Parathyroid adenoma (tissue), 2 donors: Measurements from ENCODE around the gene ADGRG3.

Experiments used
- H2AFZ ChIP-seq: fragments of 300-600 bp; sonication (generic); one replicate; pipeline ENCODE4 v1.7.0; 2017; ENCODE audit warnings: antibody characterized with exemption, mild to moderate bottlenecking
- H3K27ac ChIP-seq: fragments of 300-600 bp; sonication (generic); one replicate; pipeline ENCODE4 v1.7.0; 2017
- H3K27me3 ChIP-seq: fragments of 300-600 bp; sonication (generic); one replicate; pipeline ENCODE4 v1.7.0; 2017; ENCODE audit warnings: low read length; ENCODE audit not compliant: control insufficient read depth, insufficient read depth
- H3K36me3 ChIP-seq: fragments of 300-600 bp; sonication (generic); one replicate; pipeline ENCODE4 v1.7.0; 2017; ENCODE audit warnings: low read length; ENCODE audit not compliant: control insufficient read depth, insufficient read depth
- H3K4me1 ChIP-seq: fragments of 300-600 bp; sonication (generic); one replicate; pipeline ENCODE4 v1.7.0; 2017; ENCODE audit warnings: control low read depth
- H3K4me2 ChIP-seq: fragments of 300-600 bp; sonication (generic); one replicate; pipeline ENCODE4 v1.7.0; 2017; ENCODE audit warnings: low read length
- H3K4me3 ChIP-seq: fragments of 300-600 bp; sonication (generic); one replicate; pipeline ENCODE4 v1.7.0; 2017; ENCODE audit warnings: low read depth, low read length
- H3K79me2 ChIP-seq: fragments of 300-600 bp; sonication (generic); one replicate; pipeline ENCODE4 v1.7.0; 2017; ENCODE audit warnings: control low read depth
- H3K9ac ChIP-seq: fragments of 300-600 bp; sonication (generic); one replicate; pipeline ENCODE4 v1.7.0; 2017; ENCODE audit warnings: mild to moderate bottlenecking
- H3K9me3 ChIP-seq: fragments of 300-600 bp; sonication (generic); one replicate; pipeline ENCODE4 v1.7.0; 2017; ENCODE audit warnings: low read length; ENCODE audit not compliant: control insufficient read depth
- TF ChIP-seq, protein P1 (sequence below): fragments of 300-600 bp; sonication (generic); IDR thresholded peaks from one replicate; pipeline ENCODE4 v1.7.0; 2017; ENCODE audit warnings: antibody characterized with exemption, mild to moderate bottlenecking
- donor health status: primary hyperparathyroidism.

ADGRG3 gene

DNA sequence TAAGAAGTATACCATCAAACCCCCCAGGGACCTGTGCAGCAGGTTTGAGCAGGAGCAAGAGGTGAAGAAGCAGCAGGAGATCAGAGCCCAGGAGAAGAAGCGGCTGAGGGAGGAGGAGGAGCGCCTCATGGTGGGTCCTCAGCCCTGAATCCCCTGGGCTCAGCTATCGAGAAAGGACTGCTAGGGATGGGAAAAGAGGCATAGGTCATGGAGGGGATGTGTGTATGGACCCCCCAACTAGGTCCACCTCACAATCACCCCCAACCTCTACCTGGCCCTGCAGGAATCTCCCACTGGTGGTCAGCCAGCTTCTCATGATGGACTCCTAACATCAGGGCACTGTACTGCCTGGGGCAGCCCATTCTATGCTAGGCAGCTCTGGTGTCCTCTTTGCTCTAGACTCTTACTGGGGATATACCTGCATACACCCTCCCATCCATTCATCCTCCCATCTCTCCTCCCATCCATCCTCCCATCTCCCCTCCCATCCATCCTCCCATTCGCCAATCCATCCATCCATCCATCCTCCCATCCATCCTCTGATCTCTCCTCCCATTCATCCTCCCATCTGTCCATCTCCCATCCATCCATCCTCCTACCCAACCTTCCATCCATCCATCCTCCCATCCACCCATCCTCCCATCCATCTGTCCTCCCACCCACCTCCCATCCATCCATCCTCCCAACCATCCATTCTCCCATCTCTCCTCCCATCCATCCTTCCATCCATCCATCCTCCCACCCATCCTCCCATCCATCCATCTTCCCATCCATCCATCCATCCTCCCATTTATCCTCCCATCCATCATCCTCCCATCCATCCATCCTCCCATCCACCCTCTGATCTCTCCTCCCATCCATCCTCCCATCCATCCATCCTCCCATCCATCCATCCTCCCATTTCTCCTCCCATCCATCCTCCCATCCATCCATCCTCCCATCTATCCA lies 37.1 kb downstream of the ADGRG3 start:
- H3K4me2 ChIP-seq = no peak overlapping the region
- TF ChIP-seq, protein P1, sequence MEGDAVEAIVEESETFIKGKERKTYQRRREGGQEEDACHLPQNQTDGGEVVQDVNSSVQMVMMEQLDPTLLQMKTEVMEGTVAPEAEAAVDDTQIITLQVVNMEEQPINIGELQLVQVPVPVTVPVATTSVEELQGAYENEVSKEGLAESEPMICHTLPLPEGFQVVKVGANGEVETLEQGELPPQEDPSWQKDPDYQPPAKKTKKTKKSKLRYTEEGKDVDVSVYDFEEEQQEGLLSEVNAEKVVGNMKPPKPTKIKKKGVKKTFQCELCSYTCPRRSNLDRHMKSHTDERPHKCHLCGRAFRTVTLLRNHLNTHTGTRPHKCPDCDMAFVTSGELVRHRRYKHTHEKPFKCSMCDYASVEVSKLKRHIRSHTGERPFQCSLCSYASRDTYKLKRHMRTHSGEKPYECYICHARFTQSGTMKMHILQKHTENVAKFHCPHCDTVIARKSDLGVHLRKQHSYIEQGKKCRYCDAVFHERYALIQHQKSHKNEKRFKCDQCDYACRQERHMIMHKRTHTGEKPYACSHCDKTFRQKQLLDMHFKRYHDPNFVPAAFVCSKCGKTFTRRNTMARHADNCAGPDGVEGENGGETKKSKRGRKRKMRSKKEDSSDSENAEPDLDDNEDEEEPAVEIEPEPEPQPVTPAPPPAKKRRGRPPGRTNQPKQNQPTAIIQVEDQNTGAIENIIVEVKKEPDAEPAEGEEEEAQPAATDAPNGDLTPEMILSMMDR = no peak
- no peaks in the 10 kb centered on the region for H3K79me2 ChIP-seq
- H3K4me1 ChIP-seq = peaks cover 6% of the 10 kb centered on the region
- no peak overlapping the region for H2AFZ ChIP-seq
- no peak overlapping the region for H3K27ac ChIP-seq
- no peaks in the 10 kb centered on the region for H3K27me3 ChIP-seq
- no peaks in the 10 kb centered on the region for H3K36me3 ChIP-seq
- no peaks in the 10 kb centered on the region for H3K9me3 ChIP-seq
- H3K4me3 ChIP-seq = no peak overlapping the region
- H3K9ac ChIP-seq = no peak overlapping the region

DNA sequence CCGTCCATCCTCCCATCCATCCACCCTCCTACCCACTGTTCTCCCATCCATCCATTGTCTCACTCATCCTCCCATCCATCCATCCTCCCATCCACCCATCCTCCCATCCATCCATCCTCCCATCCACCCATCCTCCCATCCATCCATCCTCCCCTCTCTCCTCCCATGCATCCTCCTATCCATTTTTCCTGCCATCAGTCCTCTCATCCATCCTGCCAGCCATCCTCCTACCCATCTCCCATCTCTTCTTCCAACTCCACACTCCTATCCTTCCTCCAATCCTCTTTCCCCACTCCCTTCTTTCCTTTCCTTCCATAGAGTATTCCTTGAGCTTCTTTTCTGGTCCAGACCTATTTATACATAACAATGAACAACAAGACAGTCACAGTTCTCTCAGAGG lies 38.6 kb downstream of the ADGRG3 start:
- no peaks in the 10 kb centered on the region for H3K27me3 ChIP-seq
- no peak overlapping the region for H2AFZ ChIP-seq
- no peaks in the 10 kb centered on the region for H3K36me3 ChIP-seq
- no peak overlapping the region for H3K4me2 ChIP-seq
- H3K79me2 ChIP-seq = no peaks in the 10 kb centered on the region
- H3K9me3 ChIP-seq = no peaks in the 10 kb centered on the region
- no peak overlapping the region for H3K27ac ChIP-seq
- H3K4me1 ChIP-seq = no peaks in the 10 kb centered on the region
- H3K4me3 ChIP-seq = no peak overlapping the region
- no peak overlapping the region for H3K9ac ChIP-seq
- TF ChIP-seq, protein P1 = no peak

DNA sequence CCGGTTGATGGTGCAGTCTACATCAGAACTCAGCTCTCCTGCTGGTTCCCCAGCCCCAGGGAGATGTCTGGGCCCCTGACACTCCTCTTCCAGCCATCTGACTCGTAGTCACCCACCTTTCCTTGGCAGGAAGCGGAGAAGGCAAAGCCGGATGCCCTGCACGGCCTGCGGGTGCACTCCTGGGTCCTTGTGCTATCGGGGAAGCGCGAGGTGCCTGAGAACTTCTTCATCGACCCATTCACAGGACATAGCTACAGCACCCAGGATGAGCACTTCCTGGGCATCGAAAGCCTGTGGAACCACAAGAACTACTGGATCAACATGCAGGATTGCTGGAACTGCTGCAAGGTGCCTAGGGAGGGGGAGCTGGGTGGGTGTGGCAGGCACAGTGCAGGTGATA lies 39.2 kb downstream of the ADGRG3 start:
- Histone ChIP-seq H3K4me1 (no peaks in the 10 kb centered on the region), H2AFZ (no peak overlapping the region), H3K4me3 (no peak overlapping the region), H3K4me2 (no peak overlapping the region), H3K27ac (no peak overlapping the region), H3K79me2 (no peaks in the 10 kb centered on the region), H3K27me3 (no peaks in the 10 kb centered on the region), H3K9me3 (no peaks in the 10 kb centered on the region), H3K9ac (no peak overlapping the region), H3K36me3 (no peaks in the 10 kb centered on the region)
- TF ChIP-seq, protein P1 = no peak

DNA sequence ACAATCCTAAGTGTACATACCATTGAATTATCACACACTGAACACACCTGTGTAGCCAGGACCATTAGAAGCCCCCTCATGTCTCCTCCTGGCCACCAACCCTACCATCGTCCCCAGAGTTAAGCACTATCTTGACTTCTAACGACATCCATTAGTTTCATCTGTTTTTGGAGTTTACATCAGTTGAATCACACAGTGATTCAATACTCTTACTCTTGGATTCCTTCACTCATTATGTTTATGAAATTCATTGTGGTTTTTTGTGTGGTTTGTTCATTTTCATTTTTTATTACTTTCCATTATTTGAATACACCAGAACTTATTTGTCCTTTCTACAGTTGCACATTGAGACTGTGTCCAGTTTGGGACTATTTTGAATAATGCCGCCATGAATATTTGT lies 40.1 kb downstream of the ADGRG3 start:
- Histone ChIP-seq H3K79me2 (no peaks in the 10 kb centered on the region), H3K36me3 (no peaks in the 10 kb centered on the region), H3K27me3 (no peaks in the 10 kb centered on the region), H3K4me3 (no peak overlapping the region), H2AFZ (no peak overlapping the region), H3K4me1 (no peaks in the 10 kb centered on the region), H3K9ac (no peak overlapping the region), H3K27ac (no peak overlapping the region), H3K4me2 (no peak overlapping the region), H3K9me3 (no peaks in the 10 kb centered on the region)
- TF ChIP-seq, protein P1 = no peak

DNA sequence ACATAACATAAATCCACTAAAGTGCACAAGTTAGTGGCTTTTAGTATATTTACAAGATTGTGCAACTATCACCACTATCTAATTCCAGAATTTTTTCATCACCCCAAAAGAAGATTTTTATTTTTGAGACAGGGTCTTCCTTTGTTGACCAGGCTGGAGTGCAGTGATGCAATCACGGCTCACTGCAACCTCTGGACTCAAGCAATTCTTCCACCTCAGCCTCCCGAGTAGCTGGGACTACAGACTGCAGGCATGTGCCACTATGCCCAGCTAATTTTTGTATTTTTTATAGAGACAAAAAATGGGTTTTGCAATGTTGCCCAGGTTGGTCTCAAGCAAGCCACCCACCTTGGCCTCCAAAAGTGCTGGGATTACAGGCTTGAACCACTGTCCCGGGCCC lies 41.6 kb downstream of the ADGRG3 start:
- H3K4me2 ChIP-seq = no peak overlapping the region

More for the DNA sequence above, 41.6 kb downstream of the ADGRG3 start:
- no peak overlapping the region for H3K4me3 ChIP-seq
- H3K36me3 ChIP-seq = no peaks in the 10 kb centered on the region
- H3K9me3 ChIP-seq = no peaks in the 10 kb centered on the region
- H3K9ac ChIP-seq = no peak overlapping the region
- no peaks in the 10 kb centered on the region for H3K4me1 ChIP-seq
- no peaks in the 10 kb centered on the region for H3K27me3 ChIP-seq
- no peak overlapping the region for H3K27ac ChIP-seq
- no peaks in the 10 kb centered on the region for H3K79me2 ChIP-seq
- no peak overlapping the region for H2AFZ ChIP-seq
- TF ChIP-seq, protein P1 = no peak
